ENCODE data around the gene MTARC2.

GRCh38 chr1:220808345-220809186 lies 60.4 kb downstream of the MTARC2 start:
- TF ChIP-seq SPI1 (IDR thresholded peaks at IDR 0.05; ENCODE audit: low read depth, low read length) (no peak), POLR2A (IDR thresholded peaks at IDR 0.05; ENCODE audit: low read depth, low read length) (no peak), POLR2AphosphoS5 (IDR thresholded peaks at IDR 0.05; ENCODE audit: low read depth, low read length) (no peak)
